ENCODE data around the gene FCHO1.
"Not testable (repeated sequence)": the region's sequence is repeated elsewhere in the genome, so short reads cannot be mapped to it uniquely, and the experiment has no call there.

The FCHO1 gene

DNA sequence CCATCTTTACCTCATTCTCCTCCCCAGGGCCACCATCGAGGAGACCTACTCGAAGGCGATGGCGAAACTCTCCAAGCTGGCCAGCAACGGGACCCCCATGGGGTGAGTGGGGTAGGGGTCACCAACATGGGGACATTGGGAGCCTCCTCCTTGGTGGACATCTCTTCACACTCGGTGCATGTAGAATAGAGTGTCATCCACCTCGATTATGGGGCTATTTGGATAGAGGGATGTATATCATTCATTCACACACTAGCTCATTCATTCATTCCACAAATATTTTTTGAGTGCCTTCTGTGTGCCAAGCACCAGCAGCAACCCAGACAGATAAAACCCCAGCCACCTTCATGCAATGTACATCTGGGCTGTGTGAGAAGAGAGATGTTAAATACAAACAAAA lies 13.1 kb downstream of the FCHO1 start:
- DNase-seq, result no peak

DNA sequence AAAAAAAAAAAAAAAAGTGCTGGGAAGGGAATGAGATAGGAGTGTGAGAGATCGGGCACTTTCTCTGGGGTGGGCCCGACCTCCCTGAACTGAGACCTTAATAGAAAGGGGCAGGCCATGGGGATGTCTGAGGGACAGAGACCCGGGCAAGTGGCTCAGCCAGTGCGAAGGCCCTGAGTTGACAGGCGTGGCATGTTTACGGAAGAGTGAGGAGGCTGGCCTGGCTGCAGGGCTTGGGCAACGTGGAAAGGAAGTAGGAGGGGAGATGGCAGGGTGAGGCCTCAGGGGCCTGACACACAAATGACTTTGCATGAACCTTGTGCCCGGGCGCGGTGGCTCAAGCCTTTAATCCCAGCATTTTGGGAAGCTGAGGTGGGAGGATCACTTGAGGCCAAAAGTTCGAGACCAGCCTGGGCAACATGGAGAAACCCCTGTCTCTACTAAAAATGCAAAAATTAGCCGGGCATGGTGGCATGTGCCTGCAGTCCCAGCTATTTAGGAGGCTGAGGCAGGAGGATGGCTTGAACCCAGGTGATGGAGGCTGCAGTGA lies 13.9 kb downstream of the FCHO1 start:
- DNase-seq, result no peak

DNA sequence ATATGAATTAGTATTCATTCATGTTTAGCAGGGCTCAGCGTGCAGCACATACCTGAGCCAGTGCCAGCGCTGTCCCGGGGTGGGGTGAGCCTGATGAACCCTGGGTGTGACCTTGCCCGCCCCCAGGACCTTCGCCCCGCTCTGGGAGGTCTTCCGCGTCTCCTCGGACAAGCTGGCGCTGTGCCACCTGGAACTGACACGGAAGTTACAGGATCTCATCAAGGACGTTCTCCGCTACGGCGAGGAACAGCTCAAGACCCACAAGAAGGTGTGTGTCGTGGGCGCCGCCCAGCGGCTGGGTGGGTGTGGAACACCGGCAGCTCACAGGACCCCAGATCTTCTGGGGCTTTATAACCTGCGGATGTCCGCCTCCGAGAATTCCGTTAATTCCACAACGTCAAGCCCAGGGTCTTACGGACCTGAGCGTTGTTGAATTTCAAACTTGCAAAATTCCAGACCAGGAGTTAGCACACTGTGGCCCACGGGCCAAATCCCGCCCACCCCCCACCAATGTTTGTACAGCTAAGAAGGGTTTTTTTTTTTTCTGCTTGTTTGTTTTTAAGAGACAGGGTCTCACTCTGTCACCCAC lies 15.4 kb downstream of the FCHO1 start:
- peak; percentile 42 for DNase-seq

DNA sequence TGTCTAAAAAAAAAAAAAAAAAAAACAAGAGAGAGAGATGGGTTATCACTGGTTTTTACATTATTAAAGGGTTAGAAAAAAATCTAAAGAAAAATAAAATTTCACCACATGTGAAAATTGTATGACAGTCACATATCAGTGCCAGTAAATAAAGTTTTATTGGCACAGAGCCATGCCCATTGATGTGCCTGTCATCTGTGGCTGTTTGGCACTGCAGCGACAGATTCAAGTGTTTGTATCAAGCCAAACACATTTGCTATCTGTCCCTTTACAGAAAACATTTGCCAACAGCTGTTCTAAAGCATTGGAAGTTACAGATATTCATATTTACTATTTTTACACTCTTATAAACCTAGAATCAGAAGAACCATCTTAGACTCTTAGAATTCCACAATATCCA lies 16.3 kb downstream of the FCHO1 start:
- DNase-seq, result no peak

DNA sequence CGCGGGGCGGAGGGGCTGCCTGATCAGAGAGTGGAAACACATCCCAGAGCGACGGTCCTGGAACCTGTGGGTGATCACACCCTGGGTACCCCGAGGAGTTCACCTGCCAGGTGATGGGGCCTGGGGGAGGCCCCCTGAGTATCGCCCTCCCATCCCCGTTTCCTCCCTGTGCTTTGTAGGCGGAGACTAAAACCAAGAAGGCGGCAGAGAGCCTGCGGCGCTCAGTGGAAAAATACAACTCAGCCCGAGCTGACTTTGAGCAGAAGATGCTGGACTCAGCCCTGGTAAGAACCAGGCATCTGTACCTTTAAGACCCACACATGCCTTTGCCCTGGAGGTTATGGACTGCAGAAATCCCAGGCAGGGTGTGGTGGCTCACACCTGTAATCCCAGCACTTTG lies 19.3 kb downstream of the FCHO1 start:
- no peak for DNase-seq

DNA sequence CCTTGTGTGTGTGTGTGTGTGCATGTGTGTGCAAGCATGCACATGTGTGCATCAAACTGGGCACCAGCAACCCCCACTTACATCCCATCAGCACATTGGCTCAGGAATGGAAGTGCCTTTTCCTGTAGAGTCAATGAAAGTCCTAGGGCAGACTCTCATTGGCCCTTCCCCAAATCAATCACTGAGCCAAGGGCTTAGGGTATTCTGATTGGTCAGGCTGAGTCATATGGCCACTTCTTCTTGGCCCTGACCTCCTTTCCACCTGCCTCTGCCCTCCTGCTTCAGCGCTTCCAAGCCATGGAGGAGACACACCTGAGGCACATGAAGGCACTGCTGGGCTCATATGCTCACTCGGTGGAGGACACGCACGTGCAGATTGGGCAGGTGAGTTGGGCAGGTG lies 20.9 kb downstream of the FCHO1 start:
- no peak for DNase-seq

DNA sequence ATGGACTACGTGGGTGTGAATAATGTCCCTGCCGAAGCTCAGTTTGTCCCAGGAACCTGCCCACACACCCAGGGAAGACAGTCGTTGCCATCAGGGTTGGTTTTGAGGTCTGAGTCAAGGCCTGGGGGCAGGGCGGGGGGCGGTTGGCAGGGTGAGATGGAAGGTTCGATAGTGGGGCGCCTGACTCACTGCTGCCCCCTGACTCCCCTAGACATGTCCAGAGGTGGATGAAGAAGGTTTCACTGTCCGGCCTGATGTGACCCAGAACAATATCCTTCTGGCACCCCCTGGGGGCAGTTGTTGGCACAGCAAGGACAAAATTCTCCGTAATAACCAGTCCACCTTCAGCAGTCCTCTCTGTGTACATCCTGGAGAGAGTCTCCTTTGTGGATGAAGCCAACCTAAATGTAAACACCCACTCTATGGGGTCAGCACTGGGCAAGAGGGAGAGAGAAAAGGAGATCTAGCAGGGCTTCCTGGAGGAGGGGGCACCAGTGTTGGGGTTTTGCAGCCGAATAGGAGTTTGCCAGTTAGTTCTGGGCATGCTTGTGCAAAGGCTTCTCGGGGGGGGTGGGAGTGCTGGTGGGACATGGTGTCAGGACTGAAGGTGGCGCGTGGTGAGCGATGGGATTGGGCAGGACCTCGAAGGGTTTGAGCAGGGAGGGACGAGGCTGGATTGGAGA lies 24.1 kb downstream of the FCHO1 start:
- DNase-seq, result no peak

DNA sequence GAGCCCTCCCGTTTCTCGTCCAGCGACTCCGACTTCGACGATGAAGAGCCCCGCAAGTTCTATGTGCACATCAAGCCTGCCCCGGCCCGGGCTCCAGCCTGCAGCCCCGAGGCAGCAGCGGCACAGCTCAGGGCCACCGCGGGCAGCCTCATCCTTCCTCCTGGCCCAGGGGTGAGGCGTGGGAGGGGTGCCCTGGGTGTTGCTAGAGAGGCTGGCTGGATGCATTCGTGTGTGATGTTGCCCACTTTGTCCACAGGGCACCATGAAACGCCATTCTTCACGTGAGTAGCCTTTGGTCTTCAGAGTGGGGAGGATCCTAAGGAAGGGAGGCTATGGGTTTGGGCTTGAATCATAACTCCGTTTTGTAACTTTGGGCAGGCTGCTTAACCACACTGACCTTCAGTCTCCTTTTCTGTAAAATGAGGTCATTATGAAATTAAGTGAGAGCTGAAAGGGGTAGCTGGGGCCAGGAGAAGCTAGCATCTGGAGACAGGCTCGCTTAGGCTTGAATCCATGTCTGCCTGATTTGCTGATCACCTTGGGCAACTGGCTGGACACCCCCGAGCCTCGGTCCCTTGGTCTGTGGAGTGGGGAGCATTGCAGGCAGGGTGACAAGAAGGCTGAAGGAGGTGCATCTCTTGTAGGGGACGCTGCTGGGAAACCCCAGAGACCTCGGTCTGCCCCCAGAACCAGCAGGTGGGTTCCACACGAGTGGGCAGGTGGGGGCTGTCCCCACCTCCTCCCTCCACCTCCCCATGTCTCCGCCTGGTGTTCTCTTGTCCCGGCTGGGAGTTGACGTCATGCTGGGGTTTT lies 24.9 kb downstream of the FCHO1 start:
- no peak for DNase-seq

DNA sequence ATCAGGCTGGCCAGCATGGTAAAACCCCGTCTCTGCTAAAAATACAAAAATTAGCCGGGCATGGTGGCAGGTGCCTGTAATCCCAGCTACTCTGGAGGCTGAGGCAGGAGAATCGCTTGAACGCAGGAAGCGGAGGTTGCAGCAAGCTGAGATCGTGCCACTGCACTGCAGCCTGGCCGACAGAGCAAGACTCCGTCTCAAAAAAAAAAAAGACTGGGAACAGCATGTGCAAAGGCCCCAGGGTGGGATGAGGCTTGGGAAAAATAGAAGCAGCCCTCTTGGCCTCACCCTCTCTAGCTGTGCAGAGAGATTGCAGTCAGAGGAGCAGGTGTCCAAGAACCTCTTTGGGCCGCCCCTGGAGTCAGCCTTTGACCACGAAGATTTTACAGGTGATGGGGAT lies 26.6 kb downstream of the FCHO1 start:
- DNase-seq, result not testable (repeated sequence)

DNA sequence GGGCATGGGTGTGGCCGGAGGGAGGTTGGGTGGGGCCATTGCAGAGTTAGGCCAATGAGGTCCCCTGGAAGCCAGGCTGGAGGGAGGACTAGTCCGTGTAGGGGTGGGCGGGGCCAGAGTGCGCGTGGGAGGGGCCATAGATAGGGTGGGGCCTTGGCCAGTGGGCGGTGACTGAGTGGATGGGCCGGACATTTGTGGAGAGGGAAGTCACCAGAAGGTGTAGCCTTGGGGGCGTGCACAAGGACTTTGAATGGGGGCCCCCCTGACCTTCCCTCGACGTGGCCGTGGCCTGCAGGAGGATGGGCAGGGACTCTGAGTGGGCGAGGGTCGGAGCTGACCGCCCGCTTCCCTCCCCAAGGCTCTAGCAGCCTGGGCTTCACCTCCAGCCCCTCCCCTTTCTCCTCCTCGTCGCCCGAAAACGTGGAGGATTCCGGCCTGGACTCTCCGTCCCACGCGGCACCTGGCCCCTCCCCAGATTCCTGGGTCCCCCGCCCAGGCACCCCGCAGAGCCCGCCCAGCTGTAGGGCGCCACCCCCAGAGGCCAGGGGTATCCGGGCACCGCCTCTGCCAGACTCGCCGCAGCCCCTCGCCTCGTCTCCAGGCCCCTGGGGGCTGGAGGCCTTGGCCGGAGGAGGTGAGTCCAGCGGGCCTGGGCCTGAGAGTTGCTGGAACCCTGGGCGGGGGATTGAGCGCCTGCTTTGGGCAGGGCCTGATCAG lies 27.1 kb downstream of the FCHO1 start:
- DNase-seq, result no peak

DNA sequence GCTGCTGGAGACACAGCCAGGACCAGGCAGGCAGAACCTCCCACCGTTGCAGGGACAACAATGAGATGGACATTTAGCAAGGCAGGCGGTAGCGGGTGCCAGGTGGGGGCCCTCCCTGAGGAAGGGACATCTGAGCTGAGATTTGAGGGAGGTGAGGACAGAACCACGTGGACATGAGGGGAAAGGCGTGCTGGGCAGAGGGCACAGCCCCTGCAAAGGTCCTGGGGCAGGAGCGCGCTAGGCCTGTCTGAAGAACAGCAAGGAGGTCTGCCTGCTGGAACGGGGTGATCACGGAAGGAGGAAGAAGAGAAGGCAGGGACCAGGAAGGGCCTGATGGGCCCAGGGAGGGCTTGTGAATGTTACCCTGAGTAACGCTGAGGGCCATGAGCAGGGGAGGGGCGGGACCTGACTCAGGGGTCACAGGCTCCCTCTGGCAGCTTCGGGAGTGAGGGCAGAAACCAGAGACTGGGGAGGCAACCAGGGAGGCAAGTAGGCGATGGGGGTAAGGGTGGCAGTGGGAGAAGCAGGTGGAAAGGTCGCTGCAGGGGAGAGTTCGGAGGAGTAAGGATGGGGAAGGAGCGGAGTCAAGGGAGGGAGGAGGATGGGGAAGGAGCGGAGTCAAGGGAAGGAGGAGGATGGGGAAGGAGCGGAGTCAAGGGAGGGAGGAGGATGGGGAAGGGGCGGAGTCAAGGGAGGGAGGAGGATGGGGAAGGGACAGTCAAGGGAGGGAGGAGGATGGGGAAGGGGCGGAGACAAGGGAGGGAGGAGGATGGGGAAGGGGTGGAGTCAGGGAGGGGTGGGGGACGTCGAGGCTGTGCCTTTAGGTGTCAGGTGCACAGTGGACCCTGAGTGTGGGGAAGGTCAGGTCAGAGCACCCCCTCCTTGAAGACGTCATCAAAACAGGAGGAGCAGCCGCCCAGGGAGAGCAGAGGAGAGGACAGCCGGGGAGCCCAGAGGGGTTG lies 28.0 kb downstream of the FCHO1 start:
- DNase-seq, result no peak

DNA sequence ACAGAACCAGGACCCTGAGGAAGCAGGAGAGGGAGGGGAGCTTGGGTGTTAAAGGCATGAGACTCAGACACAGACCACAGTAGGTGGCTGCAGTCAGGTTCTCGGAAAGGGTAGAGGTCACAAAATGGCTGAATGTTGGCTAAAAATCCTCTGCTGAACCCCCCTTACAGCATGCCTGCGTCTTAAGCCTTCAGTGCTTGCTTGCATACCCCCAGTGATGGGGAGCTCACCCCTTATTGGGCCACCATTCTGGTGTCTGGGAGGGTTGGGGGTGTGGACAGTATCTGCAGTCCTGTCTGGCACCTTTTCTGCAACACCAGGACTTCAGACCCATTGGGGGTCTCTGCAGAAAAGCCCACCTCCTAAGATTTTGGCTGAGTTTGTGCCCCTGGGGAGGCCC lies 29.5 kb downstream of the FCHO1 start:
- no peak for DNase-seq

DNA sequence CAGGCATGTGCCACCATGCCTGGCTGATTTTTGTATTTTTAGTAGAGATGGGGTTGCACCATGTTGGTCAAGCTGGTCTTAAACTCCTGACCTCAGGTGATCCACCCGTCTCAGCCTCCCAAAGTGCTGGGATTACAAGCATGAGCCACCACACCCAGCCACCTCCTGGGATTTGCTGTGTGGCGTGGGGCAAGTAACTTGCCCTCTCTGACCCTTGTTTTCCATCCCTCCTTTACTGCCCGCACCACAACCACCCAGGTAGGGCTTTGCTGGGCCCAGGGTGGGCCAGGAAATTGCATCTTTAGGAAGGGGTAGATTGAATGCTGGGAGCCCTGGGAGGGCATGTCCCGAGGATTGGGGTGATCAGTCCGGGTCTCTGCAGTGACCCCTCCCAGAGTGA lies 32.4 kb downstream of the FCHO1 start:
- not testable (repeated sequence) for DNase-seq

DNA sequence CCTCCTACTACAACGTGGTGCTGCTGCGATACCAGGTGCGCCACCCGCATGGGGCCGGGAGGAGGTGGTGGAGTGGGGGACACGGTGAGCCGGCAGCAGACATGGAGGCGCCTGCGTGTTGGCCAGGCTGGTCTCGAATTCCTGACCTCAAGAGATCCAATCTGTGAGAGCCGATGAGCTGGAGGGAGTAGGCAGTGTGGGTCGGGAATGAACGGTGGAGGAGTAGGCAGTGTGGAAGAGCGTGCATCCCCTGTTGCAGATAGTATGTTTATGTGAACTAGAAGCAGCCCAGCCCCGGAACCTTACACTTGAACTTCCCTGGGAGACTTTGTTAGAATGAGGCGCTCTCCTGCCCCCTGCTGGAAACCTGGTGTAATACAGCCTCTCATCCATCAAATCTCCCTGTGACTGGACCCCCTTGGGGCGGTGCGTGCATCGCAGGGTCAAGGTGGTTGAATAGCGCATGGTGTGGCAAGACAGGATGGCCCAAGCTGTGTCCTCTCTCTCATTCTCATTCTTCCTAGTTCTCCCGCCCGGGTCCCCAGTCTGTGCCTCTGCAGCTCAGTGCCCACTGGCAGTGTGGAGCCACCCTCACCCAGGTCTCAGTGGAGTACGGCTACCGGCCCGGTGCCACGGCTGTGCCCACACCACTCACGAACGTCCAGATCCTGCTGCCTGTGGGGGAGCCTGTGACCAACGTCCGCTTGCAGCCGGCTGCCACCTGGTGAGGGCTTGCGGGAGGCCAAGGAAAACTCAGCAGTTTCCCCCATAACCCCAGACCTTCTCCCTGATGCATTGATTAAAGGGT lies 33.1 kb downstream of the FCHO1 start:
- peak; percentile 17 for DNase-seq

DNA sequence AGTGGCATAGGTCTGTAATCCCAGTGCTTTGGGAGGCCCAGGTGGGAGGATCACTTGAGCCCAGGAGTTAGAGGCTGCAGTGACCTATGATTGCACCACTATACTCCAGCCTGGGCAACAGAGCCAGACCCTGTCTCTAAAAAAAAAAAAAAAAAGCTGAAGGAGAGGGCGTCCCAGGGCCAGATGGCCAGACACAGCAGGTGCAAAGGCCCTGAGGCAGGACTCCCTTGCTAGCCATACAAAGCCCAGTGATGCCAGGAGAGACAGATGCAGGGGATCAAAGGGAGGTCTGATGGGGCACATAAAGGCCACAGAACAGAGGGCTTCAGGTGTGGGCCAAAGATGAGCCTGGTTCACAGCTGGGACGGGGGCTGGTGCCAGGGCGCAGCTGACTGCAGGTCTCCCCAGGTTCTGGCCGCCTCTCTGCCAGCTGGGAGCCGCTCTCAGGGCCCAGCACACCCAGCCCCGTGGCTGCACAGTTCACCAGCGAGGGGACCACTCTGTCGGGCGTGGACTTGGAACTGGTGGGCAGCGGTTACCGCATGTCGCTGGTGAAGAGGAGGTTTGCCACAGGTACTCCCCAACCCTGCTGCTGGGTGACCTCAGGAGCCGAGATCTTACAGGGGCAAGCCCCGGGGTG lies 36.1 kb downstream of the FCHO1 start:
- DNase-seq, result no peak

DNA sequence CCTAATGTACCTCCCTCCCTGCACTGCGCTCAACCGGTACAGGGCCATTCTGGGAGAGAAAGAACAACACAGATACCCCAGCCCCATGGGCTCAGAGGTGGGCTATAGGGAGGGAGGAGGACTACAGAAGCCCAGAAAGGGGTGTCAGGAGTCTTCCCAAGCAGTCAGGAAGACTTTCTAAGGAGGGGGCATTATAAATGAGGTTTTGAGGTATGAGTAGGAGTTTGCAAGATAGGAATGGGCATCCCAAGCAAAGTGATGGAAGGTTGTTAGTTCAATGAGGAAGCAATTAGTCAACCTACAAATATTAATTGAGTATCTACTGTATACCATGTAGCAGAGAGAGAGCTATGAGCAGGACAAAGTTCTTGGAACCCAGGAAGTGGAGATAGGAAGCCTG lies 37.4 kb downstream of the FCHO1 start:
- DNase-seq, result no peak

DNA sequence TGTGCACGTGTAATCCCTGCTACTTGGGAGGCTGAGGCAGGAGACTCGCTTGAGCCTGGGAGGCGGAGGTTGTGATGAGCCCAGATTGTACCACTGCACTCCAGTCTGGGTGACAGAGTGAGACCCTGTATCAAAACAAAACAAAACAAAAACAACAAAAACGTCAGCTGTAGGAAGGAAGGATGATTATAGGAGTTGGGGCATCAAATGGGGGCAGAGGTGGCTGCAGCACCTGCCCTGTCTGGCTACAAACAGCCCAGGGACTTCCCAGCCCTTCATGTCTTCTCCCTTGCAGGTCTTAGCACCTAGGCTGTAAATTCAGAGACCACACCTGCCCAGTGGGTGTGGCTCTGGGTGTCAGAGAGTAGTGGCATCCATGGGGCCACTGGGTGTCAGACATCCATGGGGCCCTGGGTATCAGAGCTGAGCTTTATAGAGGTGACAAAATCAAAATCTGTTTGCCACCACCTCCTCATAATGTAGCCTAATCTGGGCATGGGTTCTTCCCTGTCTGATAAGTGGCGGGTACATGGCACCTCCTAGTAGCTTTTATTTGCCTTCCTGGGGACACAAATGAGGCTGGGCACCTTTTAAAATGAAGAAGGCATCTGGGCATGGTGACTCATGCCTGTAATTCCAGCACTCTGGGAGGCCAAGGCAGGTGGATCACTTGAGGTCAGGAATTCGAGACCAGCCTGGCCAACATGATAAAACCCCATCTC lies 38.9 kb downstream of the FCHO1 start:
- DNase-seq, result no peak

DNA sequence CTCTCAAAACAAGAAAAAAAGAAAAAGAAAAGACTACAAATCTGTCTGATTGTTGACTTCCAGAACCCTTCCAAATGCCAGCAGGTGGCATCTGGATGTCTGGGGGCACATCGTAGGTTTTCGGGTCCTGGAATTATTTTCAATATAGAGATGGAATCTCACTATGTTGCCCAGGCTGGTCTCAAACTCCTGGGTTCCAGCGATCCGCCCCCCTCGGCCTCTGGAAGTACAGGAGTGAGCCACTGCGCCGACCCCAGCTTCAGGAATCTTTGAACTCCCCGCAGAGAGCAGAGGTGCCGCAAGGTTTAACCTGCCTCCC lies 43.1 kb downstream of the FCHO1 start:
- DNase-seq, result no peak

DNA sequence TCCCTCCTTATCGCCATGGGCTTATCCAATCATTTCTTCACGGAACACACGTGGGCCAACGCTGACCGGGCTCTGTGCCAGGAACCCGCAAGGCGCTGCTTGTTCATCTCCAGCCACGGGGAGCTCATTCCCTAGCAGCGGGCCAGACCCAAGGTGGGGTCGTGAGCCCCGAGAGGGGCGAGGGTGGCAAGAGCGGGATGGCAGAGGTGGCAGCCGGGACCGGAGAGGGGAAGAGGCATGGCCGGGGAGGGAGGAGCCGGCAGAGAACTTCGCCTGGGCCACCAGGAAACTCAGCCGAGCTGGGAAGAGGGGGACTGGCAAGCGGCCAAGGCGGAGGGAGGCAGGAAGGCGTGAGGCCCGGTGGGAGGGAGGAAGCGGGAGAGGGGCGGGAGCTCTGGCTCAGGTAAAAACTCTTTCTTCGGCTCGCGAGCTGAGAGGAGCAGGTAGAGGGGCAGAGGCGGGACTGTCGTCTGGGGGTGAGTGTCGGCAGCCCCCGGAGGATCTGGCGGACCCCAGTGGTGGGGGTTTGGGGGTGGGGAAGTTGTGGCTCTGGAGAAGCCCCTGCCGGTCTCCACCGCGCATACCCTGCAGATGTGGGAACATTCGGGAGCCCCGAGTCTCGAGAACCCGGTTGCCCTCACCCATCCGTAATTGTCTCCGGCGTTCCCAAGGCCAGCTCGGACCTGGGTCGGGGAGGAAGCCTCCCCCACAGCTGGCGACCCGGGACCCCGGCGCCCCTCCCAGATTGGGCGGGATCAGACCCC lies 43.6 kb downstream of the FCHO1 start, which contains the start of gene B3GNT3:
TSS of gene B3GNT3 (plus strand) at position 408 of the 764 bp plus-strand sequence. CDS start 12,670 bp downstream, outside the sequence.
- DNase-seq, result no peak
